Omental fat pad (tissue), 4 donors: ENCODE results near the gene BIK. TPM values are rescaled to one million over a fixed set of nuclear protein-coding genes. Genes with fewer than 3 reads are reported as not detected.
"Not testable (repeated sequence)": the region's sequence is repeated elsewhere in the genome, so short reads cannot be mapped to it uniquely, and the experiment has no call there.

Source experiments
- ATAC-seq: fragments of 150-250 bp; one replicate; pipeline ENCODE4 v1.9.1; 2016; ENCODE audit warnings: mild to moderate bottlenecking, moderate library complexity; ENCODE audit not compliant: low FRiP score
- DNase-seq: peaks from one replicate; pipeline ENCODE4 v3.0.0-alpha.2; 2019; ENCODE audit warnings: low spot score
- total RNA-seq, 4 donors: library from RNA; depleted of rRNA; stranded (reverse); fragments of >200 nt; gene quantifications; one replicate each; pipeline ENCODE4 v1.1.0, GENCODE V29; 2016
- TF ChIP-seq, protein P1 (sequence below), 3 donors: fragments of 450-650 bp; IDR thresholded peaks; one replicate each; pipeline ENCODE4 v1.5.1; 2016 to 2017; ENCODE audit warnings: antibody characterized with exemption in 3 of 3, mild to moderate bottlenecking in 3 of 3, moderate library complexity in 2 of 3

BIK gene
- total RNA-seq, 4 donors from 2014 or later = 0.93 to 1.7 TPM; not detected in 2

DNA sequence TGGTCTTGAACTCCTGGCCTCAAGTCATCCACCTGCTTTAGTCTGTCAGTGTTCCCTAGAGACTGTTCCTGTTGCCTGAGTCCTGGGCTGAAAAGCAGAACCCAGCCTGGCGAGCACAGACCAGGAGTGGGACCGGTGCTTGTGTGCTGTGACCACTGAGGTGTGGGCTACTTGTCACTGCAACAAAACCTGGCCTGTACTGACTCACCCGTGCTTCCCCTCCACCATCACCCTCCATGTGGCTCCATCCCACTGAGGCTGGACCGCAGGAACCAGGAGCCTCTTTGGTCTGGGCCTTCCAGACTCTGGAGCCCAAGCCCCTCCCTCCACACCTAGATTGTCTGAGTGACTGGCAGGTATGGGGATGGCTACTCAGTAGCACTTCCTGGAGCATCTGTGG lies 24.0 kb downstream of the BIK start:
- ATAC-seq = no peak
- TF ChIP-seq, protein P1, sequence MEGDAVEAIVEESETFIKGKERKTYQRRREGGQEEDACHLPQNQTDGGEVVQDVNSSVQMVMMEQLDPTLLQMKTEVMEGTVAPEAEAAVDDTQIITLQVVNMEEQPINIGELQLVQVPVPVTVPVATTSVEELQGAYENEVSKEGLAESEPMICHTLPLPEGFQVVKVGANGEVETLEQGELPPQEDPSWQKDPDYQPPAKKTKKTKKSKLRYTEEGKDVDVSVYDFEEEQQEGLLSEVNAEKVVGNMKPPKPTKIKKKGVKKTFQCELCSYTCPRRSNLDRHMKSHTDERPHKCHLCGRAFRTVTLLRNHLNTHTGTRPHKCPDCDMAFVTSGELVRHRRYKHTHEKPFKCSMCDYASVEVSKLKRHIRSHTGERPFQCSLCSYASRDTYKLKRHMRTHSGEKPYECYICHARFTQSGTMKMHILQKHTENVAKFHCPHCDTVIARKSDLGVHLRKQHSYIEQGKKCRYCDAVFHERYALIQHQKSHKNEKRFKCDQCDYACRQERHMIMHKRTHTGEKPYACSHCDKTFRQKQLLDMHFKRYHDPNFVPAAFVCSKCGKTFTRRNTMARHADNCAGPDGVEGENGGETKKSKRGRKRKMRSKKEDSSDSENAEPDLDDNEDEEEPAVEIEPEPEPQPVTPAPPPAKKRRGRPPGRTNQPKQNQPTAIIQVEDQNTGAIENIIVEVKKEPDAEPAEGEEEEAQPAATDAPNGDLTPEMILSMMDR (IDR thresholded peaks at IDR 0.05) = no peak
- no peak for DNase-seq

DNA sequence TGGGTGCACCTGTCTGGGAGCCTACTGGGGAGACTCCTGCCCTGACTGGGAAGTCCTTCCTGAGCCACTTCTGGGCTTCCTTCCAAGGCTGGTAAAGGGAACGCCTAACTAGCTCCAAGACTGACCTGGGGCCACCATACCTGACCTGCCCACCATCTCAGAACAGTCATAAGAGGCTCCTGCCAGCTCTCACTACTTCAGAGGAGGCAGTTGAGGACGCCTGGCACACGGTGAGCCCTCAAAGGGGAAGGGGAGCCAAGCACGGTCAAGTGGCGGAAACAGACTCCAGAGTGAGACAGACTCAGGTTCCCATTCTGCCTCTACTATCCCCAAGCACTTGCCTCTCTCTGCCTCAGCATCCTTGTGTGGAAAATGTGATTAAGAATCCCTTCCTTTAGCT lies 25.0 kb downstream of the BIK start:
- TF ChIP-seq, protein P1 (IDR thresholded peaks at IDR 0.05) = no peak
- DNase-seq = no peak
- no peak for ATAC-seq

DNA sequence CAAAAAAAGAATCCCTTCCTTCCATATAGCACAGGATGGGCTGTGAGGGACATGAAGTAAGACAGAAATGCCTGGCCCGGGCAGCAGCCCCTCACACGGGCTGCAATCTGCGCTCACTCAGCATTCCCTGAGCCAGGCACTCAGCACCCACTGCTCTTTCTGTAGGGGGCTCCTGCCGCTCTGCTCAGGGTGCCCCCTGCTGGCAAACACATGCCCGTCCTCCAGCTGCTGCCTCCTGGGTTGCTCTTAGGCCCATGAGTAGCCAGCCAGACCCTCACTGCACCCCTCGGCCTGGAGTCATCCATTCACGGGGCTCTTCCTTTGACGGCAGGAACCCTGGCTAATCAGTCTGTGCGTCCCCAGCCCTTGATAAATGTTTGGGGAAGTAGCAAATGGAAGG lies 25.7 kb downstream of the BIK start:
- no peak for ATAC-seq
- TF ChIP-seq, protein P1 (IDR thresholded peaks at IDR 0.05) = no peak
- DNase-seq = no peak

DNA sequence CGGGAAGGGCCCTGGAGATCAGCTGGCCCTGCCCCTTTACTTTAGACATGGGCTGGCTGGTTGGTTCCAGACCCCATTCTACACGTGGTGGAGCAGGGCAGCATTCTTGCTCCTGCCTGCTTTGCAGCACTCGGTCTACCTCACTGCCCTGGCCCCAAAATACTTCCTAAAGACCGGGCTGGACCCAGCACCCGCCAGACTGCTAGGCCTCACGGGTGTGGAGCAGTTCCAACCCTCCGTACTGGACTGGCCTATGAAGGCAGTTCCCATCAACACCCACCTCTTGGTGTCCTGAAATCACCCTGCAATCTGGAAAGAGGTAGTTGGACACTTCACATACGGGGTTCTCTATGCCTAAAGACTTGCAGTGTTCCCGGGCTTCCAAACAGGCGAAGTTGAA lies 26.3 kb downstream of the BIK start:
- ATAC-seq (no peak), DNase-seq (no peak)
- TF ChIP-seq, protein P1 (IDR thresholded peaks at IDR 0.05) = no peak

DNA sequence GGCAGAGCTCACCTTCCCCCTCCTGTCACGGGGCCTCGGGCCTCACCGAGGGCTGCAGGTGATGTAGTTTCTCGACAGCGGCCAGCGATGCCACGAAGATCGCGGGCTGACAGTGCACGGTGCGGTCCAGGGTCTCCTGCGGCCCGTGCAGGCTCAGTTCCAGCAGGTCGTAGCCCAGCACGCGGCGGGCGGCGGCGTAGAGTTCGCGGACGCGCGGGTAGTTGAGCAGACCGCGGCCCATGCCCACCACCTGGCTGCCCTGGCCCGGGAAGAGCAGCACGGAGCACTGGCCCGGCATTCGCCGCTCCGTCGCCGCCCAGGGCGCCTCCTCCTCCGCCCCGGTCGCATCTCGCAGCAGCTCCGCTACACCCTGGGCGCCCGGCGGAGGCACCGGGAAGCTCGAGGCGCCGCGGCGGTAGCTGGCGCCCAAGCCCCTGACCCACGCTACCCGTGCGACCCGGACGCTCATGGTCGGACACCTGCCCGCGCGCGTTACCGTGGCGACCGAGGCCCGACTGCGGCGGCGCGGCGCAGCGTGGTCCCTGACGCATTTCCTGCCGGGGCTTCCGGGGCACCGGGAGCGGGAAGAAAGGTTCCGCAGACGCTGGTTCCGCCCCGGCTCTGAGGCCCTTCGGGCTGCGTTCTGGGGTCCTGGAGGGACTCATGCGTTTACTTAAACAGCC lies 32.5 kb downstream of the BIK start, which contains the start of gene MCAT:
Gene MCAT (minus strand): TSS at position 519 of the 683 bp plus-strand sequence. CDS start 50 bp downstream, at position 469.
- DNase-seq = peak; percentile 53
- ATAC-seq = peak; percentile 90

DNA sequence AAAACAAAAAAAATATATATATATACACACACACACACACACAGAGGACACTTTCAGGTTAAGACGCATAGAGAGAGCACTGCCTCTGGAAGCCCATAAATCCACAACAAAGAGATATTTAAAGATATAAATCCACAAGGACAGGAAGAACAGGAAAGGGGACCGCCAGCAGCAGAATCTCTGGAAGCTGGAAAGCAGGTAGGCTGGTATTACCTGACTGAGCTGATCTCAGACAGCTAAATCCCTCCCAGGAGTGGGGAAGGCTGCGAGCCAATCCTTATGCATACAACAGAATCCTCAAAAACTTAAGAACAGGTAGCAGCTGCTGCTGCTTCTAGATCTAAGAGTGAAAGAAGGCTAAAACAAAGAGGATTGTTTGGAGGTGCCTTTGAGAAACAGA lies 34.4 kb downstream of the BIK start:
- DNase-seq = no peak

More for the DNA sequence above, 32.5 kb downstream of the BIK start, which contains the start of gene MCAT:
- TF ChIP-seq, protein P1 (IDR thresholded peaks at IDR 0.05) = no peak

DNA sequence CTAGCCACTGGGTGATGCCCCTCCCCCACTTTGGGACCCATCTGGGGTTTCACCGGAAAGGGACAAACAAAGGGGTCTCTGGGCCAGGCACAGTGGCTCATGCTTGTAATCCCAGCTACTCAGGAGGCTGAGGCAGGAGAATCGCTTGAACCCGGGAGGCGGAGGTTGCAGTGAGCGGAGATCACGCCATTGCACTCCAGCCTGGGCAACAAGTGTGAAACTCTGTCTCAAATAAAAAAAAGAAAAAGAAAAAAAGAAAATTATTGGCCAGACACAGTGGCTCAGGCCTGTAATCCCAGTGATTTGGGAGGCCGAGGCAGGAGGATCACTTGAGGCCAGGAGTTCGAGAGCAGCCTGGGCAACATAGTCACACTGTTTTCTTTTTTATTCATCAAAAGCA lies 34.8 kb downstream of the BIK start:
- DNase-seq, ATAC-seq: not testable (repeated sequence)

More for the DNA sequence above, 34.4 kb downstream of the BIK start:
- TF ChIP-seq, protein P1 (IDR thresholded peaks at IDR 0.05) = no peak
- ATAC-seq = no peak

DNA sequence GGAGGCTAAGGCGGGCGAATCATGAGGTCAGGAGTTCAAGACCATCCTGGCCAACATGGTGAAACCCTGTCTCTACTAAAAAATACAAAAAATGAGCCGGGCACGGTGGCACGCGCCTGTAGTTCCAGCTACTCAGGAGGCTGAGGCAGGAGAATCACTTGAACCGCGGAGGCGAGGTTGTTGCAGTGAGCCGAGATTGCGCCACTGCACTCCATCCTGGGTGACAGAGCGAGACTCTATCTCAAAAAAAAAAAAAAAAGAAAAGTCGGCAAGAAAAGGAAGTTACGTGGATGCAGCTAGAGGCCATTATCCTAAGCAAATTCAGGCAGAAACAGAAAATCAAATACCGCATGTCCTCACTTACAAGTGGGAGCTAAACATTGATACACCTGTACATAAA lies 35.8 kb downstream of the BIK start:
- not testable (repeated sequence) for DNase-seq, ATAC-seq
